NK-92 (cell line): Measurements from ENCODE around the gene PAX5.

Experiments
- DNase-seq: peaks from one replicate; lab custom pipeline; 2025; ENCODE audit not compliant: unreplicated experiment; lab: John Stamatoyannopoulos, UW

Gene PAX5

GRCh38 chr9:36839131-36839885, 194.8 kb downstream of the PAX5 start:
- DNase-seq: no peak

GRCh38 chr9:36837431-36838405, 196.3 kb downstream of the PAX5 start:
- DNase-seq: no peak

- DNase-seq: no peak
These were observed 197.6 kb downstream of the PAX5 start for GRCh38 chr9:36836486-36836885.

GRCh38 chr9:36835271-36835996, 198.6 kb downstream of the PAX5 start:
- no peak for DNase-seq

- DNase-seq: no peak
These were observed 199.3 kb downstream of the PAX5 start for GRCh38 chr9:36834736-36835135.

GRCh38 chr9:36833954-36834353, 200.1 kb downstream of the PAX5 start:
- no peak for DNase-seq

GRCh38 chr9:36832164-36832795, 201.8 kb downstream of the PAX5 start:
- DNase-seq: no peak

- no peak for DNase-seq
These were observed 202.5 kb downstream of the PAX5 start for GRCh38 chr9:36831381-36832161.

GRCh38 chr9:36828611-36829013, 205.5 kb downstream of the PAX5 start:
- DNase-seq: no peak

GRCh38 chr9:36827593-36827992, 206.5 kb downstream of the PAX5 start:
- no peak for DNase-seq

- no peak for DNase-seq
These were observed 207.5 kb downstream of the PAX5 start for GRCh38 chr9:36826581-36826980.

- no peak for DNase-seq
These were observed 208.9 kb downstream of the PAX5 start for GRCh38 chr9:36825179-36825578.

- DNase-seq: no peak
These were observed 210.1 kb downstream of the PAX5 start for GRCh38 chr9:36823934-36824333.

GRCh38 chr9:36823466-36823865, 210.6 kb downstream of the PAX5 start:
- DNase-seq: no peak

- no peak for DNase-seq
These were observed 211.9 kb downstream of the PAX5 start for GRCh38 chr9:36822201-36822600.

GRCh38 chr9:36820392-36820861, 213.6 kb downstream of the PAX5 start:
- DNase-seq: no peak

- DNase-seq: no peak
These were observed 214.8 kb downstream of the PAX5 start for GRCh38 chr9:36818965-36819870.

- no peak for DNase-seq
These were observed 215.7 kb downstream of the PAX5 start for GRCh38 chr9:36818242-36818938.
